K562 (cell line): ENCODE results near the gene PHOSPHO1. TPM values are rescaled to one million over a fixed set of nuclear protein-coding genes. Genes with fewer than 3 reads are reported as not detected.

Experiments
- CBFA2T3 ChIP-seq: fragments of 450-650 bp; IDR thresholded peaks from 2 replicates; pipeline ENCODE4 v1.6.1; 2017
- KHSRP ChIP-seq: fragments of 450-650 bp; IDR thresholded peaks from 2 replicates; pipeline ENCODE4 v1.6.1; 2017
- LCOR ChIP-seq: sonication (generic); formaldehyde crosslinking; IDR thresholded peaks from 2 replicates; pipeline ENCODE4 v1.8.0; 2022; ENCODE audit warnings: mild to moderate bottlenecking, missing genetic modification reagents
- MAFG ChIP-seq: fragments of 450-650 bp; conservative IDR thresholded peaks from 2 replicates; pipeline ENCODE4 v1.6.1; 2016; ENCODE audit warnings: missing genetic modification characterization, missing compliant biosample characterization
- MAX ChIP-seq: sonication (generic); formaldehyde crosslinking; IDR thresholded peaks from 2 replicates; pipeline ENCODE4 v1.9.0; 2022; ENCODE audit warnings: mild to moderate bottlenecking, missing genetic modification reagents
- MLLT1 ChIP-seq, 2 experiments: fragments of 450-650 bp; IDR thresholded peaks; 2 replicates each; pipeline ENCODE4 v1.6.1; 2016
- MTF1 ChIP-seq: fragments of 250-450 bp; sonication (Bioruptor Pico); IDR thresholded peaks from 2 replicates; pipeline ENCODE4 v1.9.0; 2021; ENCODE audit warnings: moderate library complexity, mild to moderate bottlenecking, inconsistent platforms, borderline replicate concordance
- NFIX ChIP-seq: fragments of 250-450 bp; sonication (Bioruptor Pico); IDR thresholded peaks from 2 replicates; pipeline ENCODE4 v1.4.0; 2020; ENCODE audit warnings: low read depth, mild to moderate bottlenecking, moderate library complexity
- OTX1 ChIP-seq: fragments of 450-650 bp; formaldehyde crosslinking; IDR thresholded peaks from 2 replicates; pipeline ENCODE4 v1.4.0; 2022; ENCODE audit warnings: mild to moderate bottlenecking
- PATZ1 ChIP-seq: fragments of 250-450 bp; sonication (Bioruptor Pico); IDR thresholded peaks from 2 replicates; pipeline ENCODE4 v1.5.0; 2020; ENCODE audit warnings: mild to moderate bottlenecking, borderline replicate concordance
- RBM22 ChIP-seq: fragments of 200-400 bp; formaldehyde crosslinking; IDR thresholded peaks from 2 replicates; pipeline ENCODE4 v1.6.1; 2018; ENCODE audit warnings: low read length, low read depth; ENCODE audit not compliant: poor library complexity, severe bottlenecking
- ZFPM2 ChIP-seq: fragments of 250-450 bp; sonication (Bioruptor Pico); IDR thresholded peaks from 2 replicates; pipeline ENCODE4 v1.5.1; 2022; ENCODE audit warnings: mild to moderate bottlenecking
- ZNF133 ChIP-seq: fragments of 250-450 bp; sonication (Bioruptor Pico); IDR thresholded peaks from 2 replicates; pipeline ENCODE4 v1.4.0; 2020; ENCODE audit warnings: mild to moderate bottlenecking
- ZNF41 ChIP-seq: fragments of 250-450 bp; sonication (Bioruptor Pico); conservative IDR thresholded peaks from 2 replicates; pipeline ENCODE4 v1.4.0; 2020; ENCODE audit warnings: mild to moderate bottlenecking
- ZNF766 ChIP-seq: fragments of 200-800 bp; sonication (Bioruptor generic); conservative IDR thresholded peaks from 2 replicates; pipeline ENCODE4 v1.6.1; 2016; ENCODE audit warnings: missing genetic modification characterization, missing compliant biosample characterization
- polyA plus RNA-seq, 8 experiments: library from polyadenylated mRNA; depleted of rRNA in 4 of 8; stranded (reverse) in 5 of 8; unstranded in 3 of 8; fragments of >200 nt; fragmentation: Nextera tagmentation in 2 of 8; fragmentation: Illumina TruSeq in 1 of 8; extraction: Ambion mirVana in 2 of 8; extraction: Trizol in 1 of 8; gene quantifications; 2 replicates each; pipeline versions ENCODE4 v1.2.1 to v1.2.3, GENCODE V29; 2011 to 2014; ENCODE audit warnings: inconsistent platforms in 1 of 8, missing spikeins in 1 of 8
- total RNA-seq, 7 experiments: library from RNA; depleted of rRNA in 6 of 7; stranded (reverse); fragments of >200 nt in 6 of 7; fragmentation: Illumina TruSeq in 2 of 7; extraction: Trizol in 2 of 7; gene quantifications; 2 replicates each; pipeline versions ENCODE4 v1.2.1 to v1.2.3, GENCODE V29; 2011 to 2021; ENCODE audit warnings: low replicate concordance in 1 of 7
- TF ChIP-seq, protein P1 (sequence below), 2 experiments: fragments of 450-650 bp; formaldehyde crosslinking in 1 of 2; IDR thresholded peaks; 2 replicates each; pipeline versions ENCODE4 v1.4.0 to v1.6.1; 2014 to 2020; ENCODE audit warnings: mild to moderate bottlenecking in 2 of 2, borderline replicate concordance in 1 of 2, low read depth in 1 of 2

PHOSPHO1 gene
- total and polyA plus RNA-seq, 9 of the 15 experiments (the other 6 are each of a cell fraction or from before 2014, with no cell fraction given), result 0.06 to 0.07 TPM; not detected in 7

- TF ChIP-seq, protein P1, sequence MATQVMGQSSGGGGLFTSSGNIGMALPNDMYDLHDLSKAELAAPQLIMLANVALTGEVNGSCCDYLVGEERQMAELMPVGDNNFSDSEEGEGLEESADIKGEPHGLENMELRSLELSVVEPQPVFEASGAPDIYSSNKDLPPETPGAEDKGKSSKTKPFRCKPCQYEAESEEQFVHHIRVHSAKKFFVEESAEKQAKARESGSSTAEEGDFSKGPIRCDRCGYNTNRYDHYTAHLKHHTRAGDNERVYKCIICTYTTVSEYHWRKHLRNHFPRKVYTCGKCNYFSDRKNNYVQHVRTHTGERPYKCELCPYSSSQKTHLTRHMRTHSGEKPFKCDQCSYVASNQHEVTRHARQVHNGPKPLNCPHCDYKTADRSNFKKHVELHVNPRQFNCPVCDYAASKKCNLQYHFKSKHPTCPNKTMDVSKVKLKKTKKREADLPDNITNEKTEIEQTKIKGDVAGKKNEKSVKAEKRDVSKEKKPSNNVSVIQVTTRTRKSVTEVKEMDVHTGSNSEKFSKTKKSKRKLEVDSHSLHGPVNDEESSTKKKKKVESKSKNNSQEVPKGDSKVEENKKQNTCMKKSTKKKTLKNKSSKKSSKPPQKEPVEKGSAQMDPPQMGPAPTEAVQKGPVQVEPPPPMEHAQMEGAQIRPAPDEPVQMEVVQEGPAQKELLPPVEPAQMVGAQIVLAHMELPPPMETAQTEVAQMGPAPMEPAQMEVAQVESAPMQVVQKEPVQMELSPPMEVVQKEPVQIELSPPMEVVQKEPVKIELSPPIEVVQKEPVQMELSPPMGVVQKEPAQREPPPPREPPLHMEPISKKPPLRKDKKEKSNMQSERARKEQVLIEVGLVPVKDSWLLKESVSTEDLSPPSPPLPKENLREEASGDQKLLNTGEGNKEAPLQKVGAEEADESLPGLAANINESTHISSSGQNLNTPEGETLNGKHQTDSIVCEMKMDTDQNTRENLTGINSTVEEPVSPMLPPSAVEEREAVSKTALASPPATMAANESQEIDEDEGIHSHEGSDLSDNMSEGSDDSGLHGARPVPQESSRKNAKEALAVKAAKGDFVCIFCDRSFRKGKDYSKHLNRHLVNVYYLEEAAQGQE (IDR thresholded peaks at IDR 0.05; ENCODE audit: borderline replicate concordance), result peak; percentile 62
- TF ChIP-seq, protein P1 (CRISPR knock-in tag; IDR thresholded peaks at IDR 0.05; ENCODE audit: low read depth), result 0 out of 2 replicates have a peak, but pooled peaks have one; percentile 23
- peak; percentile 83 for TF ChIP-seq CBFA2T3
- no peak for TF ChIP-seq ZNF133
- no peak for TF ChIP-seq KHSRP
- TF ChIP-seq LCOR, result peak; percentile 95
- TF ChIP-seq MLLT1 (IDR thresholded peaks at IDR 0.05), result peak in 1 of 2 experiments; percentile 49; a peak in 1 of 4 replicates
- TF ChIP-seq OTX1 (CRISPR knock-in tag), result no peak
- no peak for TF ChIP-seq ZFPM2
- TF ChIP-seq MTF1 (CRISPR knock-in tag), result no peak
- TF ChIP-seq ZNF766 (CRISPR knock-in tag), result peak; percentile 72; the same call in 1 of the 2 replicates
- TF ChIP-seq MAFG, result peak; percentile 27; the same call in 1 of the 2 replicates
- no peak for TF ChIP-seq ZNF41 (CRISPR knock-in tag)
- TF ChIP-seq RBM22, result peak; percentile 94
- no peak for TF ChIP-seq PATZ1
- TF ChIP-seq MAX (CRISPR knock-in tag), result peak; percentile 98
- no peak for TF ChIP-seq NFIX (CRISPR knock-in tag)
These were observed 38.5 kb downstream of the PHOSPHO1 start (continued) for GRCh38 chr17:49191917-49192741.
